Small intestine (tissue), 7 donors: ENCODE results near the gene ZBTB21. TPM values are rescaled to one million over a fixed set of nuclear protein-coding genes. Genes with fewer than 3 reads are reported as not detected.

Experiments
- DNase-seq, 2 donors: peaks; one replicate each; pipeline versions ENCODE4 v3.0.0 to v3.0.0-alpha.2; 2013
- FAIRE-seq: peaks from 2 replicates; lab custom pipeline; 2012; peaks lifted over from hg19 to GRCh38; lab: Jason Lieb, UNC
- H3K27ac ChIP-seq, 3 donors: one replicate each; pipeline ENCODE4 v1.5.1; 2013; ENCODE audit warnings: low read length in 2 of 3, mild to moderate bottlenecking in 2 of 3, control low read depth in 1 of 3, inconsistent platforms in 1 of 3, low read depth in 1 of 3, moderate library complexity in 1 of 3
- H3K27me3 ChIP-seq, 3 donors: one replicate each; pipeline ENCODE4 v1.6.1; 2013; ENCODE audit warnings: low read length in 3 of 3, inconsistent platforms in 1 of 3; ENCODE audit not compliant: control insufficient read depth in 3 of 3, insufficient read depth in 3 of 3
- H3K36me3 ChIP-seq, 3 donors: one replicate each; pipeline ENCODE4 v1.6.1; 2013; ENCODE audit warnings: low read length in 3 of 3, inconsistent platforms in 1 of 3, low read depth in 1 of 3, mild to moderate bottlenecking in 1 of 3, moderate library complexity in 1 of 3; ENCODE audit not compliant: control insufficient read depth in 3 of 3, insufficient read depth in 2 of 3
- H3K4me1 ChIP-seq, 3 donors: one replicate each; pipeline ENCODE4 v1.6.1; 2013; ENCODE audit warnings: low read length in 2 of 3, inconsistent platforms in 1 of 3, low read depth in 1 of 3, mild to moderate bottlenecking in 1 of 3, moderate library complexity in 1 of 3; ENCODE audit not compliant: control insufficient read depth in 3 of 3, insufficient read depth in 2 of 3
- H3K4me3 ChIP-seq, 3 donors: one replicate each; pipeline ENCODE4 v1.5.1; 2013; ENCODE audit warnings: low read length in 3 of 3, control low read depth in 1 of 3, inconsistent platforms in 1 of 3, low read depth in 1 of 3, mild to moderate bottlenecking in 1 of 3, moderate library complexity in 1 of 3
- H3K9me3 ChIP-seq, 2 donors: one replicate each; pipeline ENCODE4 v1.6.1; 2013; ENCODE audit warnings: low read depth in 1 of 2, low read length in 1 of 2; ENCODE audit not compliant: control insufficient read depth in 2 of 2, insufficient read depth in 1 of 2
- WGBS, 3 donors: extraction: QIAGEN DNeasy Blood & Tissue Kit; methylation state at CpG; one replicate each; pipeline ENCODE4 v1.1.7; 2013; 5-methylcytosine and 5-hydroxymethylcytosine counted together
- polyA plus RNA-seq, 4 donors: library from polyadenylated mRNA; stranded (reverse) in 3 of 4; unstranded in 1 of 4; fragments of 200-250 nt in 3 of 4; fragments of 120-200 nt in 1 of 4; gene quantifications; one replicate each; pipeline versions ENCODE4 v1.2.1 to v1.2.3, GENCODE V29; 2013
- donor health status: healthy with polysubstance abuse.
- donor health status: control.
- donor health status: control.
- donor health status: Bipolar disorder and iron deficiency.
- donor health status: healthy.

The ZBTB21 gene
- polyA plus RNA-seq, 4 donors, result 1.4 to 11.0 (median 2.4) TPM

- H3K36me3 ChIP-seq, result peaks cover 0 to 21% (median 0%) of the 10 kb centered on the region in 3 donors
- H3K9me3 ChIP-seq, result no peaks in the 10 kb centered on the region
- no peak for DNase-seq
- no peak overlapping the region for H3K27ac ChIP-seq
- H3K27me3 ChIP-seq, result no peaks in the 10 kb centered on the region
- 92 to 99% (median 95%) methylated on average over 3 of the region's 3 CpGs for WGBS, 3 donors
- no peaks in the 10 kb centered on the region for H3K4me1 ChIP-seq
- H3K4me3 ChIP-seq, result no peak overlapping the region
- no peak for FAIRE-seq
Measured at GRCh38 chr21:41940431-41940830, 69.7 kb downstream of the ZBTB21 start.

GRCh38 chr21:41939391-41939790, 70.8 kb downstream of the ZBTB21 start:
- Histone ChIP-seq H3K36me3 (peaks cover 0 to 21% (median 0%) of the 10 kb centered on the region in 3 donors), H3K4me3 (no peak overlapping the region), H3K9me3 (no peaks in the 10 kb centered on the region), H3K27me3 (no peaks in the 10 kb centered on the region), H3K4me1 (no peaks in the 10 kb centered on the region), H3K27ac (no peak overlapping the region)
- DNase-seq (no peak), FAIRE-seq (no peak)
- 95 to 98% (median 98%) methylated on average over 8 of the region's 8 CpGs for WGBS, 3 donors

Other genes with a start within 250 kb of the ZBTB21 start
- 10 to 100 TPM in 3 of 4 donors, 1 to 10 TPM in 1; 9.7 to 28.4 (median 20.5) TPM for gene RIPK4, start 243.3 kb downstream of the ZBTB21 start, polyA plus RNA-seq
- gene PRDM15, start 131.0 kb downstream of the ZBTB21 start, polyA plus RNA-seq, result 1 to 10 TPM; 3.6 to 5.1 (median 4.3) TPM
- 10 to 100 TPM in 2 of 4 donors, 1 to 10 TPM in 2; 2.2 to 11.1 (median 6.7) TPM for gene C2CD2, start 56.3 kb downstream of the ZBTB21 start, polyA plus RNA-seq
- gene UMODL1, start 61.0 kb upstream of the ZBTB21 start, polyA plus RNA-seq, result under 1 TPM in 3 of 4 donors, not detected in 1; 0.43 to 0.67 (median 0.44) TPM
- 10 to 100 TPM in 3 of 4 donors, 1 to 10 TPM in 1; 5.5 to 46.5 (median 21.2) TPM for gene ABCG1, start 208.8 kb upstream of the ZBTB21 start, polyA plus RNA-seq